WTC11 (cell line): Measurements from ENCODE around the gene ZBTB16. TPM values are rescaled to one million over a fixed set of nuclear protein-coding genes. Genes with fewer than 3 reads are reported as not detected.

Experiments
- ATAC-seq: fragments of 200-7000 bp; cut with Tn5 transposase; 2 replicates; pipeline ENCODE4 v1.10.0; 2021; ENCODE audit warnings: mild to moderate bottlenecking, moderate library complexity
- CTCF ChIA-PET: fragments of 300-600 bp; sonication (Branson Sonifier 250); formaldehyde crosslinking; loops from one replicate; lab custom pipeline; 2021; ENCODE audit warnings: antibody characterized with exemption; lab: Charles Lee
- POLR2A ChIA-PET: fragments of 350-600 bp; sonication (Branson Sonifier 250); formaldehyde crosslinking; loops from one replicate; lab custom pipeline; 2021; ENCODE audit warnings: antibody characterized with exemption; lab: Charles Lee
- DNase-seq: peaks from one replicate; pipeline ENCODE4 v3.0.0; 2021; ENCODE audit warnings: low spot score
- H3K27ac Mint-ChIP-seq: 2 replicates; pipeline ENCODE4 v1.8.0; 2021; ENCODE audit warnings: mixed read lengths
- H3K27me3 Mint-ChIP-seq: 2 replicates; pipeline ENCODE4 v1.8.0; 2021; ENCODE audit warnings: low read depth, mild to moderate bottlenecking, moderate library complexity, mixed read lengths
- H3K36me3 Mint-ChIP-seq: 2 replicates; pipeline ENCODE4 v1.8.0; 2021; ENCODE audit warnings: mixed read lengths
- H3K4me1 Mint-ChIP-seq: 2 replicates; pipeline ENCODE4 v1.8.0; 2022; ENCODE audit warnings: mixed read lengths
- H3K4me3 Mint-ChIP-seq: 2 replicates; pipeline ENCODE4 v1.8.0; 2021; ENCODE audit warnings: mild to moderate bottlenecking, moderate library complexity, mixed read lengths
- H3K9me3 Mint-ChIP-seq: 2 replicates; pipeline ENCODE4 v1.8.0; 2021; ENCODE audit warnings: mixed read lengths
- AFF4 ChIP-seq: sonication (generic); formaldehyde crosslinking; IDR thresholded peaks from 2 replicates; pipeline ENCODE4 v1.8.1; 2023; ENCODE audit warnings: mild to moderate bottlenecking, missing genetic modification reagents, borderline replicate concordance
- AR ChIP-seq: fragments of 250-450 bp; sonication (Bioruptor Pico); IDR thresholded peaks from 2 replicates; pipeline ENCODE4 v1.9.0; 2021; ENCODE audit warnings: mild to moderate bottlenecking
- ATF1 ChIP-seq: sonication (generic); formaldehyde crosslinking; IDR thresholded peaks from 2 replicates; pipeline ENCODE4 v1.8.1; 2023; ENCODE audit warnings: mild to moderate bottlenecking, moderate library complexity, missing genetic modification reagents
- E2F5 ChIP-seq: sonication (generic); formaldehyde crosslinking; IDR thresholded peaks from 2 replicates; pipeline ENCODE4 v1.8.1; 2022; ENCODE audit warnings: mild to moderate bottlenecking, moderate library complexity, missing genetic modification reagents
- ETV6 ChIP-seq: sonication (generic); formaldehyde crosslinking; IDR thresholded peaks from 2 replicates; pipeline ENCODE4 v1.8.1; 2022; ENCODE audit warnings: mild to moderate bottlenecking, missing genetic modification reagents
- FOXK1 ChIP-seq: sonication (generic); formaldehyde crosslinking; IDR thresholded peaks from 2 replicates; pipeline ENCODE4 v1.8.0; 2022; ENCODE audit warnings: mild to moderate bottlenecking, moderate library complexity, missing genetic modification reagents
- FOXP1 ChIP-seq: sonication (generic); formaldehyde crosslinking; IDR thresholded peaks from 2 replicates; pipeline ENCODE4 v1.8.0; 2022; ENCODE audit warnings: missing genetic modification reagents, mild to moderate bottlenecking, moderate library complexity, borderline replicate concordance
- GTF2I ChIP-seq: fragments of 250-450 bp; sonication (Bioruptor Pico); conservative IDR thresholded peaks from 2 replicates; pipeline ENCODE4 v1.4.0; 2021; ENCODE audit warnings: mild to moderate bottlenecking
- MAX ChIP-seq: sonication (generic); formaldehyde crosslinking; IDR thresholded peaks from 2 replicates; pipeline ENCODE4 v1.8.0; 2022; ENCODE audit warnings: mild to moderate bottlenecking, missing genetic modification reagents
- MLX ChIP-seq: sonication (generic); formaldehyde crosslinking; IDR thresholded peaks from 2 replicates; pipeline ENCODE4 v1.8.1; 2023; ENCODE audit warnings: mild to moderate bottlenecking, missing genetic modification reagents, moderate library complexity
- NFATC4 ChIP-seq: fragments of 250-450 bp; sonication (Bioruptor Pico); IDR thresholded peaks from 2 replicates; pipeline ENCODE4 v1.9.0; 2021; ENCODE audit warnings: mild to moderate bottlenecking
- PRDM15 ChIP-seq: sonication (generic); formaldehyde crosslinking; IDR thresholded peaks from 2 replicates; pipeline ENCODE4 v1.8.0; 2022; ENCODE audit warnings: missing genetic modification reagents
- STAT6 ChIP-seq: sonication (generic); formaldehyde crosslinking; conservative IDR thresholded peaks from 2 replicates; pipeline ENCODE4 v1.8.1; 2023; ENCODE audit warnings: mild to moderate bottlenecking, low read depth, missing genetic modification reagents, moderate library complexity
- TCF7 ChIP-seq: sonication (generic); formaldehyde crosslinking; IDR thresholded peaks from 2 replicates; pipeline ENCODE4 v1.8.0; 2022; ENCODE audit warnings: mild to moderate bottlenecking, low read depth, missing genetic modification reagents, moderate library complexity
- TP53 ChIP-seq: sonication (generic); formaldehyde crosslinking; IDR thresholded peaks from 2 replicates; pipeline ENCODE4 v1.8.1; 2023; ENCODE audit warnings: mild to moderate bottlenecking, missing genetic modification reagents
- total RNA-seq: library from RNA; stranded (reverse); gene quantifications from 3 replicates; pipeline ENCODE4 v1.2.3, GENCODE V29; 2021

The ZBTB16 gene
- total RNA-seq, 1 experiment from 2014 or later: 0.57 TPM

- TF ChIP-seq AR (CRISPR knock-in tag) (no peak), ETV6 (CRISPR knock-in tag) (no peak), FOXP1 (CRISPR knock-in tag) (no peak), TP53 (CRISPR knock-in tag) (no peak), AFF4 (CRISPR knock-in tag) (no peak), TCF7 (CRISPR knock-in tag) (no peak), MAX (CRISPR knock-in tag) (no peak), FOXK1 (CRISPR knock-in tag) (no peak)
These were observed 50.6 kb downstream of the ZBTB16 start (continued) for GRCh38 chr11:114110123-114110522.

- ChIA-PET CTCF (interaction anchor here (0.6 kb wide), 1 partner anchor 13 kb away, joined by 3 read pairs; no protein-coding TSS in a partner anchor), POLR2A (no interaction called here)
- H3K27ac Mint-ChIP-seq: no peak overlapping the region
- DNase-seq (no peak), ATAC-seq (no peak)
- no peaks in the 10 kb centered on the region for H3K27me3 Mint-ChIP-seq
- no peak overlapping the region for H3K4me3 Mint-ChIP-seq
- peaks cover 22% of the 10 kb centered on the region for H3K4me1 Mint-ChIP-seq
- H3K9me3 Mint-ChIP-seq: no peaks in the 10 kb centered on the region
- no peaks in the 10 kb centered on the region for H3K36me3 Mint-ChIP-seq
- TF ChIP-seq PRDM15 (CRISPR knock-in tag) (no peak), E2F5 (CRISPR knock-in tag) (no peak), NFATC4 (CRISPR knock-in tag) (no peak), MLX (CRISPR knock-in tag) (no peak), STAT6 (CRISPR knock-in tag) (no peak), GTF2I (CRISPR knock-in tag) (no peak), ATF1 (CRISPR knock-in tag) (no peak)
These were observed 51.7 kb downstream of the ZBTB16 start for GRCh38 chr11:114110952-114111947.
